GM23338 (cell line): ENCODE data around the gene KLK11. TPM values are rescaled to one million over a fixed set of nuclear protein-coding genes. Genes with fewer than 3 reads are reported as not detected.

Experiments
- ATAC-seq: fragments of 200-7000 bp; cut with Tn5 transposase; 3 replicates; pipeline ENCODE4 v1.9.1; 2020
- DNase-seq: peaks from one replicate; pipeline ENCODE4 v3.0.0-alpha.2; 2015; ENCODE audit warnings: low spot score
- H2AFZ ChIP-seq: fragments of 200-600 bp; sonication (generic); 2 replicates; pipeline ENCODE4 v1.8.0; 2016; ENCODE audit warnings: antibody characterized with exemption, mild to moderate bottlenecking, moderate library complexity
- H3F3A ChIP-seq: fragments of 200-600 bp; sonication (generic); replicated peaks from 2 replicates; pipeline ENCODE4 v1.8.0; 2017; ENCODE audit warnings: antibody characterized with exemption, mixed run types, low read depth
- H3K27ac ChIP-seq: fragments of 200-600 bp; sonication (generic); 2 replicates; pipeline ENCODE4 v1.6.1; 2016; ENCODE audit warnings: low read depth
- H3K27me3 ChIP-seq: fragments of 200-600 bp; sonication (generic); 2 replicates; pipeline ENCODE4 v1.8.0; 2016; ENCODE audit warnings: mild to moderate bottlenecking, mixed run types, moderate library complexity; ENCODE audit not compliant: insufficient read depth
- H3K36me3 ChIP-seq: fragments of 200-600 bp; sonication (generic); 2 replicates; pipeline ENCODE4 v1.8.0; 2016; ENCODE audit warnings: mild to moderate bottlenecking; ENCODE audit not compliant: insufficient read depth
- H3K4me1 ChIP-seq: fragments of 200-600 bp; sonication (generic); 2 replicates; pipeline ENCODE4 v1.8.0; 2016; ENCODE audit warnings: mild to moderate bottlenecking, moderate library complexity; ENCODE audit not compliant: insufficient read depth
- H3K4me2 ChIP-seq: fragments of 200-600 bp; sonication (generic); 2 replicates; pipeline ENCODE4 v1.7.1; 2017; ENCODE audit warnings: mixed run types
- H3K4me3 ChIP-seq: fragments of 200-600 bp; sonication (generic); 2 replicates; pipeline ENCODE4 v1.6.1; 2016; ENCODE audit warnings: mixed run types
- H3K79me2 ChIP-seq: fragments of 200-600 bp; sonication (generic); replicated peaks from 2 replicates; pipeline ENCODE4 v1.8.0; 2017; ENCODE audit warnings: mild to moderate bottlenecking; ENCODE audit not compliant: insufficient read depth
- H3K9me2 ChIP-seq: fragments of 200-600 bp; sonication (generic); 2 replicates; pipeline ENCODE4 v1.8.0; 2017; ENCODE audit not compliant: insufficient read depth
- H4K20me1 ChIP-seq: fragments of 200-600 bp; sonication (generic); replicated peaks from 2 replicates; pipeline ENCODE4 v1.8.0; 2017; ENCODE audit warnings: mild to moderate bottlenecking; ENCODE audit not compliant: insufficient read depth
- H3K27ac Mint-ChIP-seq: 2 replicates; pipeline ENCODE4 v1.8.0; 2020; ENCODE audit warnings: inconsistent platforms, mild to moderate bottlenecking, moderate library complexity, mixed read lengths
- H3K27me3 Mint-ChIP-seq: 3 replicates; pipeline ENCODE4 v1.8.0; 2022; ENCODE audit warnings: low read depth, mild to moderate bottlenecking, moderate library complexity, mixed read lengths, inconsistent platforms; ENCODE audit not compliant: insufficient read depth, poor library complexity
- H3K36me3 Mint-ChIP-seq: 3 replicates; pipeline ENCODE4 v1.8.0; 2021; ENCODE audit warnings: low read depth, mild to moderate bottlenecking, inconsistent platforms, moderate library complexity, mixed read lengths
- H3K4me1 Mint-ChIP-seq: 3 replicates; pipeline ENCODE4 v1.8.0; 2020; ENCODE audit warnings: mild to moderate bottlenecking, inconsistent platforms, mixed read lengths
- H3K4me3 Mint-ChIP-seq: 3 replicates; pipeline ENCODE4 v1.8.0; 2021; ENCODE audit warnings: moderate library complexity, mild to moderate bottlenecking, inconsistent platforms, mixed read lengths
- H3K9me3 Mint-ChIP-seq: 3 replicates; pipeline ENCODE4 v1.8.0; 2020; ENCODE audit warnings: moderate library complexity, mild to moderate bottlenecking, inconsistent platforms, mixed read lengths
- CREB1 ChIP-seq: fragments of 250-450 bp; sonication (Bioruptor Pico); IDR thresholded peaks from 2 replicates; pipeline ENCODE4 v1.5.0; 2020; ENCODE audit warnings: low read depth, mild to moderate bottlenecking, moderate library complexity
- CTCF ChIP-seq, 2 experiments: fragments of 200-600 bp in 1 of 2; sonication (generic) in 1 of 2; conservative IDR thresholded peaks; 2 replicates each; pipeline versions ENCODE4 v1.5.1 to v1.6.1; 2016 to 2017; ENCODE audit warnings: antibody characterized with exemption in 2 of 2, low read depth in 2 of 2, mild to moderate bottlenecking in 2 of 2, moderate library complexity in 1 of 2
- ETS1 ChIP-seq: IDR thresholded peaks from 2 replicates; pipeline ENCODE4 v1.6.1; 2016; ENCODE audit warnings: antibody characterized with exemption
- EZH2 ChIP-seq: fragments of 200-600 bp; sonication (generic); IDR thresholded peaks from one replicate; pipeline ENCODE4 v1.8.0; 2017; ENCODE audit warnings: antibody characterized with exemption, mild to moderate bottlenecking, low read depth; ENCODE audit not compliant: unreplicated experiment
- EZH2phosphoT487 ChIP-seq: fragments of 200-600 bp; sonication (generic); IDR thresholded peaks from one replicate; pipeline ENCODE4 v1.8.1; 2018; ENCODE audit warnings: antibody characterized with exemption; ENCODE audit not compliant: unreplicated experiment
- JUNB ChIP-seq: IDR thresholded peaks from one replicate; pipeline ENCODE4 v1.6.1; 2016; ENCODE audit warnings: antibody characterized with exemption; ENCODE audit not compliant: unreplicated experiment
- NANOG ChIP-seq: IDR thresholded peaks from 2 replicates; pipeline ENCODE4 v1.6.1; 2016; ENCODE audit warnings: antibody characterized with exemption, borderline replicate concordance
- POLR2AphosphoS5 ChIP-seq: IDR thresholded peaks from 2 replicates; pipeline ENCODE4 v1.6.1; 2016; ENCODE audit warnings: antibody characterized with exemption, low read depth
- REST ChIP-seq: IDR thresholded peaks from one replicate; pipeline ENCODE4 v1.6.1; 2018; ENCODE audit warnings: antibody characterized with exemption; ENCODE audit not compliant: unreplicated experiment
- STAT1 ChIP-seq: IDR thresholded peaks from one replicate; pipeline ENCODE4 v1.6.1; 2016; ENCODE audit warnings: antibody characterized with exemption; ENCODE audit not compliant: unreplicated experiment
- ZNF114 ChIP-seq: fragments of 250-450 bp; sonication (Bioruptor Pico); IDR thresholded peaks from 2 replicates; pipeline ENCODE4 v1.5.0; 2020; ENCODE audit warnings: mild to moderate bottlenecking, moderate library complexity
- ZNF331 ChIP-seq: fragments of 250-450 bp; sonication (Bioruptor Pico); IDR thresholded peaks from 2 replicates; pipeline ENCODE4 v1.5.0; 2020; ENCODE audit warnings: low read depth, mild to moderate bottlenecking, moderate library complexity
- ZNF462 ChIP-seq: fragments of 250-450 bp; sonication (Bioruptor Pico); IDR thresholded peaks from 2 replicates; pipeline ENCODE4 v1.5.0; 2020; ENCODE audit warnings: mild to moderate bottlenecking, moderate library complexity
- polyA plus RNA-seq: library from polyadenylated mRNA; unstranded; fragments of >200 nt; fragmentation: Nextera tagmentation; extraction: Ambion mirVana; gene quantifications from 2 replicates; pipeline ENCODE4 v1.2.1, GENCODE V29; 2016
- total RNA-seq: library from RNA; depleted of rRNA; stranded (reverse); fragments of >200 nt; shearing (Covaris generic); gene quantifications from 2 replicates; pipeline ENCODE4 v1.2.3, GENCODE V29; 2014

Gene KLK11
- total and polyA plus RNA-seq, 2 experiments from 2014 or later, result not detected

GRCh38 chr19:51059715-51060114, 33.3 kb upstream of the KLK11 start (continued):
- TF ChIP-seq NANOG (no peak), EZH2 (no peak)

GRCh38 chr19:51055866-51056265, 29.4 kb upstream of the KLK11 start:
- Mint-ChIP-seq H3K27me3 (peaks cover 4% of the 10 kb centered on the region), H3K36me3 (no peaks in the 10 kb centered on the region), H3K9me3 (peaks cover 2% of the 10 kb centered on the region; the same call in 2 of the 3 replicates), H3K4me3 (no peak overlapping the region), H3K27ac (no peak overlapping the region), H3K4me1 (peaks cover 13% of the 10 kb centered on the region)
- Histone ChIP-seq H3K27ac (no peak overlapping the region), H3K9me2 (0 out of 2 replicates have a peak, but pooled peaks cover under 1% of the 10 kb centered on the region), H3K27me3 (no peaks in the 10 kb centered on the region), H2AFZ (no peak overlapping the region), H3K36me3 (no peaks in the 10 kb centered on the region), H3K79me2 (no peaks in the 10 kb centered on the region), H3K4me3 (no peak overlapping the region), H4K20me1 (no peaks in the 10 kb centered on the region), H3K4me1 (peaks cover 4% of the 10 kb centered on the region; the same call in 1 of the 2 replicates), H3F3A (no peaks in the 10 kb centered on the region), H3K4me2 (no peak overlapping the region)
- TF ChIP-seq EZH2phosphoT487 (no peak), EZH2 (no peak), STAT1 (no peak), CTCF (conservative IDR thresholded peaks at IDR 0.05; ENCODE audit: low read depth in 2 of 2) (no peak), NANOG (no peak), ETS1 (no peak), ZNF331 (CRISPR knock-in tag) (no peak), POLR2AphosphoS5 (no peak), REST (no peak), JUNB (no peak), CREB1 (CRISPR knock-in tag) (no peak), ZNF114 (no peak), ZNF462 (CRISPR knock-in tag) (no peak)
- ATAC-seq (no peak), DNase-seq (no peak)
